Measurements from ENCODE around the gene CREB3L2. TPM values are rescaled to one million over a fixed set of nuclear protein-coding genes. Genes with fewer than 3 reads are reported as not detected.
A peak's percentile ranks its signal among the peaks of the same experiment; 100 is the strongest.
"Not testable (repeated sequence)": the region's sequence is repeated elsewhere in the genome, so short reads cannot be mapped to it uniquely, and the experiment has no call there.

Gene CREB3L2
- total RNA-seq = 10 to 100 TPM in 3 of 4 donors, 1 to 10 TPM in 1; 7.9 to 19.1 (median 11.7) TPM

- TF ChIP-seq POLR2A (IDR thresholded peaks at IDR 0.05) = no peak
- no peak for TF ChIP-seq CTCF (IDR thresholded peaks at IDR 0.05)
- 0% methylated on average over 16 to 40 of the region's 47 CpGs for WGBS, 2 donors
- intact Hi-C loops (cut with DNase I; ENCODE audit: low total_unique reads) = no loop called here
- DNase-seq (ENCODE audit: low spot score in 2 of 2) = peak; percentile 54 to 94
- peak within 1 kb of the TSS; percentile 84 for H3K4me3 ChIP-seq (ENCODE audit: low read depth, poor library complexity, severe bottlenecking)
Measured at GRCh38 chr7:138001529-138002095, at the start of gene CREB3L2. TSS of gene CREB3L2 (minus strand) at chr7:138002086. CDS start at chr7:138001705, 381 bp downstream.

- H3K4me3 ChIP-seq (ENCODE audit: low read depth, poor library complexity, severe bottlenecking) = no peak overlapping the region
- intact Hi-C loops (cut with DNase I; ENCODE audit: low total_unique reads) = no loop called here
- no peak for DNase-seq (ENCODE audit: low spot score in 2 of 2)
- TF ChIP-seq POLR2A (IDR thresholded peaks at IDR 0.05) (no peak), CTCF (IDR thresholded peaks at IDR 0.05) (peak in 1 of 3 donors; percentile 29)
- 93% methylated on average over 1 of the region's 1 CpG for WGBS, 2 donors
Measured at GRCh38 chr7:138049505-138050116, 47.7 kb upstream of the CREB3L2 start.

GRCh38 chr7:138047907-138048306, 46.0 kb upstream of the CREB3L2 start:
- H3K4me3 ChIP-seq (ENCODE audit: low read depth, poor library complexity, severe bottlenecking) = no peak overlapping the region
- DNase-seq (ENCODE audit: low spot score in 2 of 2) = no peak
- WGBS, 2 donors = 77 to 82% methylated on average over 3 of the region's 3 CpGs
- no peak for TF ChIP-seq POLR2A (IDR thresholded peaks at IDR 0.05)
- intact Hi-C loops (cut with DNase I; ENCODE audit: low total_unique reads) = no loop called here

- TF ChIP-seq CTCF (IDR thresholded peaks at IDR 0.05) (no peak), POLR2A (IDR thresholded peaks at IDR 0.05) (no peak)
- WGBS, 2 donors = 85 to 92% methylated on average over 2 of the region's 2 CpGs
- no peak overlapping the region for H3K4me3 ChIP-seq (ENCODE audit: low read depth, poor library complexity, severe bottlenecking)
- DNase-seq (ENCODE audit: low spot score in 2 of 2) = no peak
- intact Hi-C loops (cut with DNase I; ENCODE audit: low total_unique reads) = no loop called here
Measured at GRCh38 chr7:138044897-138045296, 43.0 kb upstream of the CREB3L2 start.

- intact Hi-C loops (cut with DNase I; ENCODE audit: low total_unique reads); DNase-seq (ENCODE audit: low spot score in 2 of 2); H3K4me3 ChIP-seq (ENCODE audit: low read depth, poor library complexity, severe bottlenecking): not testable (repeated sequence)
- WGBS, 2 donors = 71 to 82% methylated on average over 1 of the region's 1 CpG
Measured at GRCh38 chr7:138040063-138040462, 38.2 kb upstream of the CREB3L2 start.

- no peak overlapping the region for H3K4me3 ChIP-seq (ENCODE audit: low read depth, poor library complexity, severe bottlenecking)
- intact Hi-C loops (cut with DNase I; ENCODE audit: low total_unique reads) = no loop called here
- 55 to 58% methylated on average over 2 of the region's 2 CpGs for WGBS, 2 donors
- TF ChIP-seq CTCF (IDR thresholded peaks at IDR 0.05) = no peak
- TF ChIP-seq POLR2A (IDR thresholded peaks at IDR 0.05) = no peak
- DNase-seq (ENCODE audit: low spot score in 2 of 2) = no peak
Measured at GRCh38 chr7:138036135-138036534, 34.2 kb upstream of the CREB3L2 start.

- no peak for TF ChIP-seq CTCF (IDR thresholded peaks at IDR 0.05)
- TF ChIP-seq POLR2A (IDR thresholded peaks at IDR 0.05) = no peak
- WGBS, 2 donors = 81 to 85% methylated on average over 4 of the region's 4 CpGs
Measured at GRCh38 chr7:138033241-138033640, 31.4 kb upstream of the CREB3L2 start.

More at GRCh38 chr7:138033241-138033640, 31.4 kb upstream of the CREB3L2 start:
- intact Hi-C loops (cut with DNase I; ENCODE audit: low total_unique reads) = no loop called here
- DNase-seq (ENCODE audit: low spot score in 2 of 2) = no peak
- no peak overlapping the region for H3K4me3 ChIP-seq (ENCODE audit: low read depth, poor library complexity, severe bottlenecking)

Measured in lower leg skin (tissue), 4 donors.